B cell (primary cell): ENCODE data around the gene OCSTAMP.

Experiments used
- CTCF ChIP-seq: fragments of 200-600 bp; IDR thresholded peaks from one replicate; pipeline ENCODE4 v1.8.0; 2022; ENCODE audit warnings: antibody characterized with exemption, mild to moderate bottlenecking
- EZH2 ChIP-seq: IDR thresholded peaks from 2 replicates; pipeline ENCODE4 v1.6.1; 2012; ENCODE audit warnings: borderline replicate concordance, low read depth, mild to moderate bottlenecking, moderate library complexity, low read length; ENCODE audit not compliant: insufficient read depth, poor library complexity, severe bottlenecking

DNA sequence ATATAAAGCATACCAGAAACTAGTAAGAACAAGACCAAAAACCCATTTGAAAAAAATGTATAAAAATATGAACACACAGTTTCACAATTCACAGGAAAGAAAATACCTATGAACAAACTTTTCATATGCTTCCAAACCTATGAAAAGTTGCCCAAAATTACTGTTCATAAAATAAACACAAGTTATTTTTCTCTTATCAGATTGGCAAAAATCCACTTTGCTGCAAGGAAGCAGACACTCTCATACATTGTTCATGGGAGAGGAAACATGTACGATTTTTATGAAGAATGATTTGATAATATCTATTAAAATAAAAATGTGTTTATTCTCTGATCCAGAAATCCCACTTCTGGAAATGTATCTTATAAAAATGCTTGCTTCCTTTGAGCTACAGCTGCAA is 40.0 kb upstream of the OCSTAMP start:
- TF ChIP-seq CTCF, result no peak
- no peak for TF ChIP-seq EZH2
